GM21619 (cell line): Measurements from ENCODE around the gene RPL6.
"Not testable (repeated sequence)": the region's sequence is repeated elsewhere in the genome, so short reads cannot be mapped to it uniquely, and the experiment has no call there.

ENCODE experiments used
- ATAC-seq: cut with Tn5 transposase; IDR thresholded peaks from one replicate; pipeline ENCODE4 v1.9.1; 2021; ENCODE audit not compliant: unreplicated experiment

Gene RPL6

GRCh38 chr12:112409064-112409905 lies at the start of gene RPL6:
RPL6 (minus strand) TSS chr12:112409605; CDS start chr12:112408656, 949 bp downstream.
- ATAC-seq = peak; percentile 88

- no peak for ATAC-seq
Measured at GRCh38 chr12:112458751-112459150, 49.3 kb upstream of the RPL6 start.

GRCh38 chr12:112458330-112458729 lies 48.9 kb upstream of the RPL6 start:
- no peak for ATAC-seq

DNA sequence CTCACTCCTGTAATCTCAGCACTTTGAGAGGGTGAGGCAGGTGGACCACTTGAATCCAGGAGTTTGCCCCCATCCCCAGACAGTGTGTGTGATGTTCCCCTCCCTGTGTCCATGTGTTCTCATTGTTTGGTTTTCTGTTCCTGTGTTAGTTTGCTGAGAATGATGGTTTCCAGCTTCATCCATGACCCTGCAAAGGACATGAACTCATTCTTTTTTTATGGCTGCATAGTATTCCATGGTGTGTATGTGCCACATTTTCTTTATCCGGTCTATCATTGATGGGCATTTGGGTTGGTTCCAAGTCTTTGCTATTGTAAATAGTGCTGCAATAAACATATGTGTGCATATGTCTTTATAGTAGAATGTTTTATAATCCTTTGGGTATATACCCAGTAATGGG lies 47.7 kb upstream of the RPL6 start:
- not testable (repeated sequence) for ATAC-seq

GRCh38 chr12:112456029-112456428 lies 46.6 kb upstream of the RPL6 start:
- no peak for ATAC-seq

DNA sequence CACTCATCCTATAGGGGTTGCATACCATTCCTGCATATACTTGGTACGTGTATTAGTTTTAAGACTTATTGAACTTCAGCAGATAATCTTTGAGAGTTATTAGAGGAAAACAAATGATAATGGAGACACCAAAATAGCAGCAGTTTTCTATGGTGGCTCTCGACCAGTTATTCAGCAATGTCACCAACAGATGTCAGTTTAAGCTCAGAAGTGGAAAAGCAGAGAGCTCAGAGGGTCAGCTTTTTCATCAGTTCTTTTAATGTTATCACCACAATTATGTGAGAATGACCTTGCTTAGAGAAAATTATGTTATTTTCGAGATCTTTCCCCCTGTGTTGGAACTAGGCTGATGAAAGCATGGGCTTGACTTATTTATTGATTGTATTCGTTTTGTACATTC lies 41.3 kb upstream of the RPL6 start:
- no peak for ATAC-seq

DNA sequence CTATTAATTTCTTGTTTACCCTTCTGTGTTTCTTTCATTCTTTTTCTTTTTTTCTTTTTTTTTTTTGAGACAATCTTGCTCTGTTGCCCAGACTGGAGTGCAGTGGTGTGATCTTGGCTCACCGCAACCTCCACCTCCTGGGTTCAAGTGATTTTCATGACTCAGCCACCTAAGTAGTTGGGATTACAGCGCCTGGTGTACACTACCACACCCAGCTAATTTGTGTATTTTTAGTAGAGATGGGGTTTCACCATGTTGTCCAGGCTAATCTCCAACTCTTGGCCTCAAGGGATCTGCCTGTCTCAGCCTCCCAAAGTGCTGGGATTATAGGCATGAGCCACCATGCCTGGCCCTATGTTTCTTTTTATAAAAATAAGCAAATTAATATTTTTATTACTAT lies 38.8 kb upstream of the RPL6 start:
- not testable (repeated sequence) for ATAC-seq

DNA sequence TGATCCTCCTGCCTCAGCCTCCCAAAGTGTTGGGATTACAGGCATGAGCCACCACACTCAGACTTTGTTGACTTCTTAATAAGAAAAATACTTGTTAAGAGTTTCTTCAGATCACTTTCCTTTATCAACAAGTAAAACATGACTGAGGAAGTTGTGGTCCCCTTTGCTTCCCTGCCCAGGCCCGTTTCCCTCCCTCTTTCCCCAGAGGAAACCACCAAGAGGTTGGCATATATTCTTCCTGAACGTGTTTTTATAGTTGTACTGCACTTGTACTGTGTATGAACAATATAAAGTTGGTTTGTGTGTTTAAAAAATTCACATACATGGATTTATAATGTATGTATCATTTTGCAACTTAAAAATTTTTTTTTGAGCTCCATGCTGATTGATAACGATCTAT lies 37.7 kb upstream of the RPL6 start:
- no peak for ATAC-seq

GRCh38 chr12:112446008-112446725 lies 36.8 kb upstream of the RPL6 start:
- no peak for ATAC-seq

DNA sequence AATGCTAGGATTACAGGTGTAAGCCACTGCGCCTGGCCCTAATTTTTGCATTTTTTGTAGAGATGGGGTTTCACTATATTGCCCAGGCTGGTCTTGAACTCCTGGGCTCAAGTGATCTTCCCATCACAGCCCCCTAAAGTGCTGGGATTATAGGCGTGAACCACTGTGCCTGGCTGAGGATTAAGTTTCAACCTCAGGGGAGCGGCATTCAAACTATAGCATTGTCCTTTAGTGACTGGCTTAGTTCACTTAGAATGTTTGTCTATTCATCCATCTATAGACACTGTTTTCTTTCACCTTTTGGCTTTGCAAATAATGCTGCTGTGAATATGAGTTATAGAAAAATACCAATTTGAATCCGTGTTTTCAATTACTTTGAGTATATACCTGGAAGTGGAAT lies 34.5 kb upstream of the RPL6 start:
- ATAC-seq = no peak

DNA sequence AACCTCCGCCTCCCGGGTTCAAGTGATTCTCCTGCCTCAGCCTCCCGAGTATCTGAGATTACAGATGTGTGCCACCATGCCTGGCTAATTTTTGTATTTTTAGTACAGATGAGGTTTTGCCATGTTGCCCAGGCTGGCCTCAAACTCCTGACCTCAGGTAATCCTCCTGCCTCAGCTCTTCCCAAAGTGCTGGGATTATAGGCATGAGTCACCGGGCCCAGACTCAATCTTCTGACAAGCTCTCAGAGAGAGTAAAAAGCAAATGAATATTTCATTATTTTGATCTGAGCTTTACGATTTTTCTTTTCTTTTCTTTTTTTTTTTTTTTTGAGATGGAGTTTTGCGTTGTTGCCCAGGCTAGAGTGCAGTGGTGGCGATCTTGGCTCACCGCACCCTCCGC lies 31.2 kb upstream of the RPL6 start:
- ATAC-seq = not testable (repeated sequence)

DNA sequence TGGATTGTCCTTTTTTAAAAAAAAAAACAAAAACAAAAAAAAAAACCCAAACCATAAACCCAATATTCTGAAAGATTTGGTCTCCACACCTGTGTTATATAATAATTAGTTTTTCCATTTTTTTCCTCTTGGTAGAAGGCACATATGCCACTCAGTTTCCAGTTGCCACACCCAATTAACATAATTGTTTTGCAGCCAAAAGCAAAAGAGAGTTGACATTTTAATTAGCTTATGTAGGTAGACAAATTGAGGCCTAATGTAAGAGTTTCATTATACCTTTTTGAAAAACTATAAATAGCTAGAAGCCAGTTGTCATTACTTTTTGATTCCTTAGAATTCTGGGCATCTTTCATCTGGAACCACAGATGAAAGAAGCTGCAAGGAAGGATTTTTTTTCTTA lies 30.4 kb upstream of the RPL6 start:
- no peak for ATAC-seq

GRCh38 chr12:112438645-112439044 lies 29.2 kb upstream of the RPL6 start:
- ATAC-seq = not testable (repeated sequence)

DNA sequence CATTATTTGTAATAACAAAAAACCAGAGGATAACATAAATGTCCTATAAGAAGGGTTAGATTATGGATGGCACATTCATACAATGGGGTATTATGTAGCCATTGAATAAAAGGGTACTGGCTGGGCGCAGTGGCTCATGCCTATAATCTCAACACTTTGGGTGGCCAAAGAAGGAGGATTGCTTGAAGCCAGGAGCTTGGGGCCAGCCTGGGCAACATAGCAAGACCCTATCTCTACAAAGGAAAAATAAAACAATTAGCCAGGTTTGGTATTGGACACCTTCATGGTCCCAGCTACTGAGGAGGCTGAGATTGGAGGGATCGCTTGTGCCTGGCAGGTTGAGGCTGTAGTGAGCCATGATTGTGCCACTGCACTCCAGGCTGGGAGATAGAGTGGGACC lies 24.1 kb upstream of the RPL6 start:
- no peak for ATAC-seq

DNA sequence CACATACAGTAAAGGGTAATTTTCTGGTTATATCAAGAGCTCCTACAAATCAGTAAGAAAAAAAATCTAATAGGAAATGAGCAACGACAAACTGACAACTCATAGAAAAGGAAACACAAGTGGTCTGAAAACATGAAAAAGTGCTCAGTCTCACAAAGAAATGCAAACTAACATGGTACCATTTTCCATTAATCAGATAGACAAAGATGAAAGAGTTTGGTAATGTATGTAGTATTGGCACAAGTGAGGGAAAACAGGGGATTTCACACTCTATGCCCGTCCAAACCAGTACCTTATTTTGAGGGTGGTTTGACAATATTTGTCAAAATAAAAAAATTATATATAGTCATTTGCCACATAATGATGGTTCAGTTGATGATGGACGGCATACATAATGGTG lies 22.6 kb upstream of the RPL6 start:
- ATAC-seq = no peak

GRCh38 chr12:112430929-112431328 lies 21.5 kb upstream of the RPL6 start:
- no peak for ATAC-seq

DNA sequence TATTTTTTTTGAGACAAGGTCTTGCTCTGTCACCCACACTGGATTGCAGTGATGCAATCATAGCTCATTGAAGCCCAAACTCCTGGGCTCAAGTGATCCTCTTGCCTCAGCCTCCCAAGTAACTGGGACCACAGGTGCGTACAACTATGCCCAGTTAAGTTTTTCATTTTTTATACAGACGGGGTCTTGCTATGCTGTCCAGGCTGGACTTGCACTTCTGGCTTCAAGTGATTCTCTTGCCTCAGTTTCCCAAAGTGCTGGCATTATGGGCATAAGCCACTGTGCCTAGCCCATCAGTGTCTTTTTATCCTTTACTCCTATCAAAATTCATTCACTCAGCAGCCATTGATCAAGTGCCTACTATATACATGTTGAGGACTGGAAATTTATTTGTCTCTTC lies 18.4 kb upstream of the RPL6 start:
- no peak for ATAC-seq

DNA sequence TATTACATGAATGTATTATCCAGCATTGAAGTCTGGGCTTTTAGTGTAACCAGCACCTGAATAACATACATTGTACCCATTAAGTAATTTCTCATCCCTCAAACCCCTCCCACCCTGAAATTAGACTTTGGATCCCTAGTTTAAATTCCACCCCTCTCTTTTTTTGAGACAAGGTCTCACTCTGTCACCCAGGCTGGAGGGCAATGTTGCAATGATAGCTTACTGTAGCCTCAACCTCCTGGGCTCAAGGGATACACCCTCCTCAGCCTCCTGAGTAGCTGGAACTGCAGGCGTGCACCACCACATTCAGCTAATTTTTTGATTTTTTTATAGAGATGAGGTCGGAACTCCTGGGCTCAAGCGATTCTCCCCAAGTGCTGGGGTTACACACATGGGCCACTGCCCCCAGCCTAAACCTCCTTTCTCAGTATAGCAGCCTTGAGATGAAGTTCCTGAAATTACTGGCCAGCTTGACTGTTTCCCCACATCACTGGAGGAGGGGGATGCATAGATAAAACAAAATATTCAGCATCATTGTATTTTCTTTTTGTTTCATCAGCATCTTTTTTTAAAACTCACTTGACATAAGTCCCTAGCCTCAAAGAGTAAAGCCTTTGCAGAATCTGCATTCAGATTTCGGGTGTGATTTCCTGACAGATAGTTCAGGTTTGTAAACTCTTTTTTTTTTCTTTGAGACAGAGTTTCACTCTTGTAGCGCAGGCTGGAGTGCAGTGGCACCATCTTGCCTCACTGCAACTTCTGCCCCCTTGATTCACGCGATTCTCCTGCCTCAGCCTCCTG lies 16.4 kb upstream of the RPL6 start:
- ATAC-seq = no peak

GRCh38 chr12:112424126-112424525 lies 14.7 kb upstream of the RPL6 start:
- no peak for ATAC-seq

GRCh38 chr12:112422531-112422930 lies 13.1 kb upstream of the RPL6 start:
- ATAC-seq = no peak

GRCh38 chr12:112421363-112421762 lies 12.0 kb upstream of the RPL6 start:
- ATAC-seq = no peak

DNA sequence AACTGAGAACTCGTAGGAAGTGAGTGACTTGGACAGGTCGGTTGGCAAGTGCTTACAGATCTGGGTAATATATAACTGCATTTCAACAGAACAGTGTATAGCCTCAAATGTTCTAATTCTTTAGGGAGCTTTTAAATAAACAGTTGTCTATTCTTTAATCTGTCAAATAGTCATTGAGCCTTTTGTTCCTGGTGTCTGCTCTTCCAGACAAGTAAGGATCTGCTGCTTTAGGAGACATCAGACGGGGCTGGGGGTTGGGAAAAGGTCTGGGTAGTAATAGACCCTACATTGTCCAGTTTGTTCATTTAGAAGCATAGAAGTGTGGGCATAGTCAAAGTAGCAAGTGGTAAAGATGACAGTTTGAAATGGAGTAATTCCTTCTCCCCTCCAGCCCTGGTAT lies 11.3 kb upstream of the RPL6 start:
- ATAC-seq = no peak
